Endothelial cell of umbilical vein (primary cell): ENCODE measurements around the gene SAXO1. TPM values are rescaled to one million over a fixed set of nuclear protein-coding genes. Genes with fewer than 3 reads are reported as not detected.

Source experiments
- BruUV-seq: library from RNA; stranded (reverse); fragments of 400-500 nt; replicated peaks from 2 replicates; lab custom pipeline; 2021; lab: Mats Ljungman, UMichigan
- CTCF ChIA-PET: fragments of 300-600, 350-600 bp; sonication (Branson Sonifier 250); formaldehyde crosslinking; loops from one replicate; lab custom pipeline; 2021; ENCODE audit warnings: antibody characterized with exemption, inconsistent platforms; lab: Charles Lee
- POLR2A ChIA-PET: fragments of 300-600, 350-600 bp; sonication (Branson Sonifier 250); formaldehyde crosslinking; loops from one replicate; lab custom pipeline; 2021; ENCODE audit warnings: antibody characterized with exemption, inconsistent platforms; lab: Charles Lee
- DNase-seq: peaks from one replicate; pipeline ENCODE4 v3.0.0-alpha.2; 2011; ENCODE audit warnings: low read depth, low spot score
- FAIRE-seq: peaks from 2 replicates; lab custom pipeline; 2011; peaks lifted over from hg19 to GRCh38; lab: Jason Lieb, UNC
- H2AFZ ChIP-seq: 2 replicates; pipeline ENCODE4 v1.6.0; 2012; ENCODE audit warnings: low read depth, low read length, control low read depth, inconsistent platforms
- H3K27ac ChIP-seq: 2 replicates; pipeline ENCODE4 v1.5.1; 2011; ENCODE audit warnings: low read depth, mild to moderate bottlenecking, control low read depth, low read length, moderate library complexity; ENCODE audit not compliant: insufficient read depth
- H3K27me3 ChIP-seq, 2 experiments: 2 replicates each; pipeline versions ENCODE4 v1.6.0 to v1.6.1; 2011; ENCODE audit warnings: low read length in 2 of 2, mixed read lengths in 1 of 2; ENCODE audit not compliant: control insufficient read depth in 2 of 2, insufficient read depth in 2 of 2
- H3K36me3 ChIP-seq, 2 experiments: 2 replicates in 1 of 2; 3 replicates in 1 of 2; pipeline ENCODE4 v1.5.1; 2011; ENCODE audit warnings: low read length in 2 of 2, mild to moderate bottlenecking in 1 of 2, moderate library complexity in 1 of 2; ENCODE audit not compliant: control insufficient read depth in 2 of 2, insufficient read depth in 2 of 2; ENCODE audit errors: extremely low read depth in 1 of 2
- H3K4me1 ChIP-seq: 3 replicates; pipeline ENCODE4 v1.5.1; 2011; ENCODE audit warnings: mild to moderate bottlenecking, low read length; ENCODE audit not compliant: control insufficient read depth, insufficient read depth; ENCODE audit errors: extremely low read depth
- H3K4me2 ChIP-seq: 2 replicates; pipeline ENCODE4 v1.6.1; 2011; ENCODE audit warnings: low read length, control low read depth, mixed read lengths; ENCODE audit not compliant: insufficient read depth
- H3K4me3 ChIP-seq, 3 experiments: fragments of 200-600 bp in 1 of 3; sonication (generic), shearing (Covaris generic) in 1 of 3; replicated peaks in 1 of 3; 2 replicates each; pipeline ENCODE4 v1.5.1; 2011 to 2016; ENCODE audit warnings: control low read depth in 3 of 3, low read length in 3 of 3, mild to moderate bottlenecking in 2 of 3, inconsistent platforms in 1 of 3, low read depth in 1 of 3, moderate library complexity in 1 of 3; ENCODE audit not compliant: insufficient read depth in 1 of 3
- H3K79me2 ChIP-seq: 2 replicates; pipeline ENCODE4 v1.6.0; 2012; ENCODE audit warnings: low read length, inconsistent platforms; ENCODE audit not compliant: control insufficient read depth, insufficient read depth
- H3K9ac ChIP-seq: replicated peaks from 2 replicates; pipeline ENCODE3; 2011; ENCODE audit warnings: low read length, control low read depth; ENCODE audit not compliant: insufficient read depth; ENCODE audit errors: extremely low read depth
- H3K9me1 ChIP-seq: replicated peaks from 3 replicates; pipeline ENCODE4 v1.6.0; 2011; ENCODE audit warnings: mild to moderate bottlenecking, low read length; ENCODE audit not compliant: control insufficient read depth, insufficient read depth; ENCODE audit errors: extremely low read depth
- H3K9me3 ChIP-seq: replicated peaks from 2 replicates; pipeline ENCODE4 v1.5.1; 2012; ENCODE audit warnings: low read length, inconsistent platforms; ENCODE audit not compliant: control insufficient read depth, insufficient read depth
- H4K20me1 ChIP-seq: replicated peaks from 2 replicates; pipeline ENCODE3; 2011; ENCODE audit warnings: mild to moderate bottlenecking, low read length; ENCODE audit not compliant: control insufficient read depth, insufficient read depth; ENCODE audit errors: extremely low read depth
- CTCF ChIP-seq, 2 donors: IDR thresholded peaks; 1 replicate in 1 of 2; 2 replicates in 1 of 2; pipeline ENCODE4 v1.5.1; 2011; ENCODE audit warnings: low read length in 2 of 2, mild to moderate bottlenecking in 2 of 2, moderate library complexity in 2 of 2, control low read depth in 1 of 2, inconsistent platforms in 1 of 2, low read depth in 1 of 2; ENCODE audit not compliant: insufficient read depth in 1 of 2; ENCODE audit errors: extremely low read depth in 1 of 2
- FOS ChIP-seq: IDR thresholded peaks from 2 replicates; pipeline ENCODE4 v1.6.1; 2011; ENCODE audit warnings: mild to moderate bottlenecking, low read length, moderate library complexity, borderline replicate concordance; ENCODE audit not compliant: insufficient read depth
- GATA2 ChIP-seq: IDR thresholded peaks from 2 replicates; pipeline ENCODE4 v1.7.0; 2011; ENCODE audit warnings: low read depth, mild to moderate bottlenecking, moderate library complexity, mixed read lengths, low read length; ENCODE audit not compliant: insufficient read length, insufficient read depth
- JUN ChIP-seq: IDR thresholded peaks from 2 replicates; pipeline ENCODE4 v1.6.1; 2011; ENCODE audit warnings: borderline replicate concordance, low read depth; ENCODE audit not compliant: insufficient read length, insufficient read depth
- MAX ChIP-seq: IDR thresholded peaks from 2 replicates; pipeline ENCODE4 v1.6.1; 2011; ENCODE audit not compliant: insufficient read depth, insufficient read length
- MYC ChIP-seq: IDR thresholded peaks from one replicate; pipeline ENCODE4 v1.6.1; 2011; ENCODE audit warnings: mild to moderate bottlenecking, low read depth, low read length
- POLR2A ChIP-seq: IDR thresholded peaks from 2 replicates; pipeline ENCODE4 v1.6.1; 2012; ENCODE audit warnings: low read depth, mild to moderate bottlenecking, control low read depth, low read length
- POLR2AphosphoS5 ChIP-seq: IDR thresholded peaks from 2 replicates; pipeline ENCODE4 v1.6.1; 2012; ENCODE audit warnings: low read depth, mild to moderate bottlenecking, control low read depth, low read length, moderate library complexity; ENCODE audit not compliant: insufficient read depth
- dilution Hi-C: fragments of 300-500 bp; cut with MboI; formaldehyde crosslinking; loops from one replicate; pipeline ENCODE4 v1.15.0; 2019; ENCODE audit warnings: low sequenced_read_pairs; ENCODE audit not compliant: extremely low pct_ligation_motif_present
- intact Hi-C: fragments of 100-400 bp; cut with micrococcal nuclease; formaldehyde crosslinking; loops from one replicate; pipeline ENCODE4 v1.10.0; 2022
- polyA plus RNA-seq, 4 experiments: library from polyadenylated mRNA; depleted of rRNA in 3 of 4; stranded (reverse) in 3 of 4; unstranded in 1 of 4; fragments of >200 nt; gene quantifications; 2 replicates each; pipeline versions ENCODE4 v1.2.1 to v1.2.3, GENCODE V29; 2011 to 2012; ENCODE audit warnings: missing spikeins in 1 of 4
- total RNA-seq: library from RNA; stranded (reverse); gene quantifications from 2 replicates; pipeline ENCODE4 v1.2.3, GENCODE V29; 2021

Gene SAXO1
- total and polyA plus RNA-seq, 2 donors (not counting 3 experiments of a cell fraction or from before 2014, with no cell fraction given) = not detected

- no peaks in the 10 kb centered on the region for H3K4me1 ChIP-seq
- dilution Hi-C loops = no loop called here
- H3K27me3 ChIP-seq = peaks cover 0 to 2% of the 10 kb centered on the region in 2 experiments
- FAIRE-seq = no peak
- no peaks in the 10 kb centered on the region for H3K79me2 ChIP-seq
- TF ChIP-seq MAX (no peak), POLR2A (no peak), POLR2AphosphoS5 (no peak)
- ChIA-PET POLR2A (no interaction called here), CTCF (interaction anchor here (2.7 kb wide), 1 partner anchor 426 kb away, joined by 22 read pairs; no protein-coding TSS in a partner anchor)
- no peaks in the 10 kb centered on the region for H3K9me3 ChIP-seq
- no peak overlapping the region for H3K27ac ChIP-seq
- H2AFZ ChIP-seq = no peak overlapping the region
- DNase-seq = no peak
- H3K4me3 ChIP-seq = no peak overlapping the region
- no peak overlapping the region for H3K4me2 ChIP-seq
- intact Hi-C loops = no loop called here
- H3K9me1 ChIP-seq = no peaks in the 10 kb centered on the region
- H3K36me3 ChIP-seq = no peaks in the 10 kb centered on the region
- no TSS peak for BruUV-seq
- no peaks in the 10 kb centered on the region for H4K20me1 ChIP-seq
- H3K9ac ChIP-seq = no peak overlapping the region
Observed at GRCh38 chr9:19030899-19031298, 2.1 kb downstream of the SAXO1 start.

GRCh38 chr9:19028835-19029451 lies 4.1 kb downstream of the SAXO1 start:
- no TSS peak for BruUV-seq
- FAIRE-seq (peak; percentile 85), DNase-seq (peak; percentile 59)
- intact Hi-C loops (loop anchor here (1.0 to 5.0 kb wide), 6 partner anchors 145 to 1502 kb away; no protein-coding TSS in a partner anchor), dilution Hi-C loops (no loop called here)
- H3K9ac ChIP-seq = no peak overlapping the region
- H3K4me2 ChIP-seq = no peak overlapping the region
- no peaks in the 10 kb centered on the region for H3K9me3 ChIP-seq
- no peak overlapping the region for H2AFZ ChIP-seq
- H3K27ac ChIP-seq = no peak overlapping the region
- H3K79me2 ChIP-seq = no peaks in the 10 kb centered on the region
- no peak overlapping the region for H3K4me3 ChIP-seq
- no peak for TF ChIP-seq POLR2A
- TF ChIP-seq CTCF (IDR thresholded peaks at IDR 0.05; ENCODE audit: extremely low read depth in 1 of 2, insufficient read depth in 1 of 2, low read depth in 1 of 2, low read length in 2 of 2) = peak; percentile 58 to 66
- TF ChIP-seq POLR2AphosphoS5 = no peak
- no peak for TF ChIP-seq JUN
- no peak for TF ChIP-seq MYC
- TF ChIP-seq GATA2 = no peak
- no peak for TF ChIP-seq FOS
- no peaks in the 10 kb centered on the region for H3K27me3 ChIP-seq
- ChIA-PET CTCF (interaction anchor here (0.6 to 6.9 kb wide), 37 partner anchors 10 to 1226 kb away, joined by 3 to 136 read pairs (median 4); partner anchors contain the start of gene RRAGA), POLR2A (no interaction called here)
- no peaks in the 10 kb centered on the region for H3K4me1 ChIP-seq
- H3K9me1 ChIP-seq = no peaks in the 10 kb centered on the region
- H4K20me1 ChIP-seq = no peaks in the 10 kb centered on the region
- H3K36me3 ChIP-seq = no peaks in the 10 kb centered on the region
